ENCODE data around the gene CEP192. TPM values are rescaled to one million over a fixed set of nuclear protein-coding genes. Genes with fewer than 3 reads are reported as not detected.

The CEP192 gene
- polyA plus RNA-seq, 2 donors = 6.6 to 6.8 TPM

DNA sequence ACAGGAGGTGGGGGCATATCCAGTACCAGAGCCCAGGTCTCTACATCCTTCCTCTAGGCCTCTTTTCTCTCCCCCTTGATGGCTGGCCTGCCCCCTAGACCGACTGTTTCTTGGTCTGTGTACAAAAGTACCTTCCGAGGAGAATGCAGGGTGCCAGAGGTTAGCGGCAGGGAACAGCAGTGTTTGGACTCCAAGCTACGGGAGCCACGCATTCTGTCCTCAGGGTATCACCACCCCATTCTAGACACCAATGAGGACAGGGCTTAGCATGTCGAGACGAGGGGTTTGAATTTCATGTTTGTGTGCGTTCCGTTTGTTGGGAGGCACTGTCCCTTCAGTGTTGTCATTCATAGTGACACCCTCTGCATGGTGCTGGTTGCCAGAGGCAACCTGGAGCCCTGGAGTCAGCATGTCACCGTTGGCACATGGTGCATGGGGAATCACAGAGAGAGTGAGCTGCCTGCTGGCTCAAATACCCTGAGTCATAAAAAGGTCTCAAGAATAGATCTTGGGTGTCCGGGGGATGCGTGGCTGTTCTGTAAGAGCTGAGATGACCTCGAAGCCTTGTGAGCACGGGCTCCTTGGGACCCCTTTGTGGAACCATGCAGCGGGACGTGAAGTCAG lies 170.2 kb downstream of the CEP192 start:
- no peak overlapping the region for H3K4me3 ChIP-seq (ENCODE audit: low read depth in 1 of 2, low read length in 2 of 2)
- no peak overlapping the region for H3K27ac ChIP-seq (ENCODE audit: low read depth in 2 of 2, low read length in 1 of 2)
- H3K27me3 ChIP-seq (ENCODE audit: control insufficient read depth in 1 of 2, insufficient read depth in 2 of 2, low read length in 2 of 2) = no peaks in the 10 kb centered on the region
- WGBS, 2 donors = 83 to 85% methylated on average over 16 of the region's 16 CpGs
- no peaks in the 10 kb centered on the region for H3K4me1 ChIP-seq (ENCODE audit: control insufficient read depth in 2 of 2, insufficient read depth in 2 of 2, low read length in 1 of 2)
- no peaks in the 10 kb centered on the region for H3K36me3 ChIP-seq (ENCODE audit: control insufficient read depth in 2 of 2, insufficient read depth in 2 of 2, low read length in 1 of 2)
- peaks cover 5% of the 10 kb centered on the region in 2 donors for H3K9me3 ChIP-seq (ENCODE audit: control insufficient read depth in 2 of 2, insufficient read depth in 1 of 2, low read depth in 1 of 2, low read length in 1 of 2)

DNA sequence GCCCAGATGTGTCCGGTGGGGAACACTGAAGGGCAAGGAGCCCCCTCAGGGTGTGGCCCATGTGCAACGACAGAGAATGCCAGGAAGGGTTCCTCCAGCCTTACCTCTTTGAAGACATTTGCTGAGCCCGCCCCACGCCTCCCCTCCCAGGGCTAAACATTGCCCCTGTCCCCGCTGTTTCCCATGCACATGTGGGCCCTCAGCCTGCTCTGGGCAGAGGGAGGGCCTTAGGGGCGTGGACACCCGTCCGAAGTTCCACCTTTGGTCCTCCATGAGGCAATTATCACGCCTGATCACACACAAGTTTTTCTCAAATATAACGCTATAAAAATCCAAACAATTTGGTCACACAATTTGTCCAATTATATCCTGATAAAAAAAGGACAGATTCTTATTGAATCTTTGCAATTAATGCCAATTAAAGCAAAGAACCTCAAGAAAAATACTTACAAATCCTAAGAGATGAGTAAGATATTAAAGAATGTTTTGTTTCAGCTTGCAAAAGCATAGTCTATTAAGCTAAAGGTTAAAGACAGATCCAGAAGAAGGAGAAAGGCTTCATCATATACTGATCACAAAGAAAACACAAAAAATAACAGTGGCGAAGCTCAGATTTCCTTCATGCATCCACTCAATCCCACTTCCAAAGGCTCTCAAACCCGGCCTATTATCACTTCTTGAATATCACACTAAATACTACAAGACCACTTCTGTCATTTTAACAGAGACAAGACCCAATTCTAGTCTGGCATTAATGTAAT lies 172.2 kb downstream of the CEP192 start:
- Histone ChIP-seq H3K4me1 (ENCODE audit: control insufficient read depth in 2 of 2, insufficient read depth in 2 of 2, low read length in 1 of 2) (no peaks in the 10 kb centered on the region), H3K27me3 (ENCODE audit: control insufficient read depth in 1 of 2, insufficient read depth in 2 of 2, low read length in 2 of 2) (no peaks in the 10 kb centered on the region), H3K27ac (ENCODE audit: low read depth in 2 of 2, low read length in 1 of 2) (no peak overlapping the region), H3K9me3 (ENCODE audit: control insufficient read depth in 2 of 2, insufficient read depth in 1 of 2, low read depth in 1 of 2, low read length in 1 of 2) (no peaks in the 10 kb centered on the region), H3K36me3 (ENCODE audit: control insufficient read depth in 2 of 2, insufficient read depth in 2 of 2, low read length in 1 of 2) (no peaks in the 10 kb centered on the region), H3K4me3 (ENCODE audit: low read depth in 1 of 2, low read length in 2 of 2) (no peak overlapping the region)
- 79 to 85% methylated on average over 12 of the region's 12 CpGs for WGBS, 2 donors

DNA sequence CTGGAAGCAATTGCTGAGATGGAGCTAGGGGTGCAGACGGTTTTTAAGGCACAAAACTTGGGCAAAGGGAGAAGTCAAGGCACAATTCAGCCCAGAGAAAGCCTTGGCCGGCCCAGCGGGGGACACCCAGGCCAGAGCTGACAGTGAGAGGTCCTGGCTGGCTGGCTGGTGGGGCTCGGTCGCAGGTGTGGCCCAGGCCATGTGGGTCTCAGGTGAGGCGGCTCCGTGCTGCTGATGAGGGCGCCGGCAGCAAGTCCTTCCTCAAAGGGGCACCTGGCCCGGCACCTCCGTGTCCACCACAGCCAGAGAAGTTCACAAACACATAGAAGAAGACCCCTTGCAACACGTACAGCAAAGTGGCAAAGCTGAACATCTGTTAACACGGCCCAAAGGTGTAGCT lies 173.2 kb downstream of the CEP192 start:
- no peak overlapping the region for H3K27ac ChIP-seq (ENCODE audit: low read depth in 2 of 2, low read length in 1 of 2)
- no peak overlapping the region for H3K4me3 ChIP-seq (ENCODE audit: low read depth in 1 of 2, low read length in 2 of 2)
- WGBS, 2 donors = 87 to 89% methylated on average over 13 of the region's 13 CpGs
- no peaks in the 10 kb centered on the region for H3K4me1 ChIP-seq (ENCODE audit: control insufficient read depth in 2 of 2, insufficient read depth in 2 of 2, low read length in 1 of 2)
- no peaks in the 10 kb centered on the region for H3K36me3 ChIP-seq (ENCODE audit: control insufficient read depth in 2 of 2, insufficient read depth in 2 of 2, low read length in 1 of 2)
- H3K27me3 ChIP-seq (ENCODE audit: control insufficient read depth in 1 of 2, insufficient read depth in 2 of 2, low read length in 2 of 2) = no peaks in the 10 kb centered on the region
- no peaks in the 10 kb centered on the region for H3K9me3 ChIP-seq (ENCODE audit: control insufficient read depth in 2 of 2, insufficient read depth in 1 of 2, low read depth in 1 of 2, low read length in 1 of 2)

GRCh38 chr18:13165636-13166423 lies 174.7 kb downstream of the CEP192 start:
- H3K4me3 ChIP-seq (ENCODE audit: low read depth in 1 of 2, low read length in 2 of 2) = no peak overlapping the region
- no peaks in the 10 kb centered on the region for H3K27me3 ChIP-seq (ENCODE audit: control insufficient read depth in 1 of 2, insufficient read depth in 2 of 2, low read length in 2 of 2)
- whole genome bisulfite sequencing, 2 donors = 86 to 89% methylated on average over 16 of the region's 16 CpGs
- no peak overlapping the region for H3K27ac ChIP-seq (ENCODE audit: low read depth in 2 of 2, low read length in 1 of 2)
- no peaks in the 10 kb centered on the region for H3K4me1 ChIP-seq (ENCODE audit: control insufficient read depth in 2 of 2, insufficient read depth in 2 of 2, low read length in 1 of 2)
- no peaks in the 10 kb centered on the region for H3K9me3 ChIP-seq (ENCODE audit: control insufficient read depth in 2 of 2, insufficient read depth in 1 of 2, low read depth in 1 of 2, low read length in 1 of 2)
- H3K36me3 ChIP-seq (ENCODE audit: control insufficient read depth in 2 of 2, insufficient read depth in 2 of 2, low read length in 1 of 2) = no peaks in the 10 kb centered on the region

DNA sequence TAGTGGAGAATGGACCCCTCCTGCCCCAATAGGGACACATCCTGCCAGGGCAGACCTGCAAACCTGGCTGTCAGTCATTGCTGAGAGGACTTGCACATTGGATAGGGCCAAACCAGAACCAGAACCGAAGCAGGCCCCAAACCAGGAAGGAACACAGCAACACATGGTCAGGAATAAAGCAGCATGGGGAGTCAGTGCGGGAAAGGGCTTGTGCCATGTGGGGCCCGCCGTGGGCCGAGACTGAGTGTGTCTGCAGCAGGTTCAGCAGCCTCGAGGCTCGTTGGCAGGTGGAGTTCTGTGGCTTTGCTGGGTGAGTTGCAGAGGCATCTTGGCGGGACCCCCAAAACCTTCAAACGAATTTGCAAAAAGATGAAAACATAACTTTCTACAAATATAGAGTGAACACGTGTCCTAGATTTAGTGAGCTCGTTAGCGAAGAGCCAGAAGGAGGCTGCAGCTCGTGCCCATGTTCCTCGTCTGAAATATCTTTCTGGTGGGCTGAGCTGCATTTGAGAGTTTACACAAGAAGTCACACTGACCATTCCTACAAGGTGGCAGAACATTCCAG lies 182.5 kb downstream of the CEP192 start:
- no peaks in the 10 kb centered on the region for H3K4me1 ChIP-seq (ENCODE audit: control insufficient read depth in 2 of 2, insufficient read depth in 2 of 2, low read length in 1 of 2)
- no peak overlapping the region for H3K27ac ChIP-seq (ENCODE audit: low read depth in 2 of 2, low read length in 1 of 2)
- no peaks in the 10 kb centered on the region for H3K9me3 ChIP-seq (ENCODE audit: control insufficient read depth in 2 of 2, insufficient read depth in 1 of 2, low read depth in 1 of 2, low read length in 1 of 2)
- H3K27me3 ChIP-seq (ENCODE audit: control insufficient read depth in 1 of 2, insufficient read depth in 2 of 2, low read length in 2 of 2) = no peaks in the 10 kb centered on the region
- H3K4me3 ChIP-seq (ENCODE audit: low read depth in 1 of 2, low read length in 2 of 2) = no peak overlapping the region
- no peaks in the 10 kb centered on the region for H3K36me3 ChIP-seq (ENCODE audit: control insufficient read depth in 2 of 2, insufficient read depth in 2 of 2, low read length in 1 of 2)
- WGBS, 2 donors = 87 to 88% methylated on average over 14 of the region's 14 CpGs

Other genes with a start within 250 kb of the CEP192 start
- 10 to 100 TPM; 18.9 to 20.7 TPM for gene PTPN2, start 107.1 kb upstream of the CEP192 start, polyA plus RNA-seq
- gene SEH1L, start 43.4 kb upstream of the CEP192 start, polyA plus RNA-seq = 10 to 100 TPM; 19.3 to 20.0 TPM
- under 1 TPM; 0.79 to 0.99 TPM for gene LDLRAD4, start 227.4 kb downstream of the CEP192 start, polyA plus RNA-seq

Data from esophagus (tissue), 2 donors.